ENCODE results near the gene GNG2. TPM values are rescaled to one million over a fixed set of nuclear protein-coding genes. Genes with fewer than 3 reads are reported as not detected.

Gene GNG2
- polyA plus RNA-seq = 10 to 100 TPM in 2 of 3 donors, 1 to 10 TPM in 1; 3.9 to 41.7 (median 32.5) TPM

DNA sequence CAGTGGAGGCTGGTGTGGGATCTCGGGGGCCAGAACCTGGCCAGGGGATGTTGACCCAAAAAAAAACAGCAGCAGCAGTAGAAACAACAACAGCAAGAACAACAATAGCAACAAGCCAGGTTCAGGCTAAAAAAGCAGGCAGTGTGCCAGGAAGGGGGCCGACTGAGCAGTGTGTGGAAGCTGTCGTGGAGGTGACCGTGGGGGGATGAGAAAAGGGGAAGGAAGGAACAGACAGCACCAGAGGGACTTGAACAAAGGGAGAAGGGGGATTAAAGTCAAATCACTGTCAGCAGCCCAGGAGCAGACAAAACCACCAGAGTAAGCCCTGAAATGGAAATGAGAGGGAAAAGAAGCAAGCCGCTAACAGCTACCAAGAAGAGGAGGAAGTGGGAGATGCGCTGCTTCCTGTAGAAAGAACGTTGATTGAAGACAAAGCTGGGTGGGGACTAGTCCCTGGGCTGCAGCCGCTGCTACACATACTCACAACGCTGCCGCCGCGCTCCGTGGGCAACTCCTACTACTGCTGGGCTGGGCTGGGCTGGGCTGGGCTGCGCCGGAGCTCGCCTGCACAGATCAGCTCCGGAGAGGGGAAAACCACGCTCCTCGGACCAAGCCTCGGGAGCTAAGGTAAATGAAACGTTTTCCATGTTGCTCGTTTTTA is at the start of gene GNG2:
TSS of gene GNG2 (plus strand) at position 449 of the 661 bp plus-strand sequence. CDS start 90,067 bp downstream, outside the sequence.
- H3K27ac ChIP-seq (ENCODE audit: low read depth, low read length) = no peak within 1 kb of the TSS
- WGBS, 3 donors = 3 to 7% (median 5%) methylated on average over 22 of the region's 22 CpGs

GRCh38 chr14:51811706-51812105 is 48.7 kb upstream of the GNG2 start:
- H3K27ac ChIP-seq (ENCODE audit: low read depth, low read length) = no peak overlapping the region

- WGBS, 3 donors = 70 to 91% (median 88%) methylated on average over 15 of the region's 15 CpGs
- H3K27ac ChIP-seq (ENCODE audit: low read depth, low read length) = no peak overlapping the region
Observed at GRCh38 chr14:51816031-51816430, 44.4 kb upstream of the GNG2 start.

- no peak overlapping the region for H3K27ac ChIP-seq (ENCODE audit: low read depth, low read length)
- 60 to 68% (median 68%) methylated on average over 2 of the region's 2 CpGs for WGBS, 3 donors
Observed at GRCh38 chr14:51817326-51817725, 43.1 kb upstream of the GNG2 start.

- no peak overlapping the region for H3K27ac ChIP-seq (ENCODE audit: low read depth, low read length)
- WGBS, 3 donors = 77 to 87% (median 84%) methylated on average over 9 of the region's 9 CpGs
Observed at GRCh38 chr14:51818748-51819380, 41.5 kb upstream of the GNG2 start.

DNA sequence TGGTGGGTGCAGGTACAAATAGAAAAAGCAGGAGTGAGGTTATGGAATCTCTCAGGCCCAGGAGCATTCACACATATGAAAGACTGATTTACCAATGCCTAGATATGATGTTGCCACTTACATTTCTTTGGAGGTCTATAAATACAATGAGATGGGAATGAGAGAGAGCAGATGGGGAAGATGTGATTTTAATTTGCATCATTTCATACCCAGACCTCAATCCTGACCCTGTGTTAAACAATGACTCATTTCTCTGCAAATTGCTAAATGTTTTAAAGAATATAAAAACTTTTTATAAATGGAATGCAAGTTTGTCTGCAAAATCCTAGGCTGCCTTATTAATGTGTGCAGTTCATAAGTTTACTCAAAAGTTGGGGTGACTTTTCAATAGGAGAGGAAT is 38.6 kb upstream of the GNG2 start:
- no peak overlapping the region for H3K27ac ChIP-seq (ENCODE audit: low read depth, low read length)

- WGBS, 3 donors = 40 to 69% (median 58%) methylated on average over 2 of the region's 2 CpGs
- H3K27ac ChIP-seq (ENCODE audit: low read depth, low read length) = no peak overlapping the region
Observed at GRCh38 chr14:51822499-51822898, 37.9 kb upstream of the GNG2 start.

DNA sequence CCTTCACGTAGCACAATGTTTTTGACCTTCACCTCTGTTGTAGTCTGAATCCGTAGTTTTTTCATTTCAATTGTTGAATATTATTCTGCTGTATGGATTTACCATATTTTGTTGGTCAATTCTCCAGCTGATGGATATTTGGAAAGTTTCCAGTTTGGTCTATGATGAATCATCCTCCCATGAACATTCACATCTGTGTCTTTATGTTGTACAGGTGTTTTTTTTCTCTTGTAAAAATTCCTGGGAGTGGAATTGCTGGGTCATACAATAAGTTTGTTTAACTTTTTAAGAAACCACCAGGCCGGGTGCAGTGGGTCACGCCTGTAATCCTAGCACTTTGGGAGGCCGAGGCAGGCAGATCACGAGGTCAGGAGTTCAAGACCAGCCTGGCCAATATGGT is 36.7 kb upstream of the GNG2 start:
- 63 to 80% (median 80%) methylated on average over 6 of the region's 6 CpGs for WGBS, 3 donors
- H3K27ac ChIP-seq (ENCODE audit: low read depth, low read length) = no peak overlapping the region

DNA sequence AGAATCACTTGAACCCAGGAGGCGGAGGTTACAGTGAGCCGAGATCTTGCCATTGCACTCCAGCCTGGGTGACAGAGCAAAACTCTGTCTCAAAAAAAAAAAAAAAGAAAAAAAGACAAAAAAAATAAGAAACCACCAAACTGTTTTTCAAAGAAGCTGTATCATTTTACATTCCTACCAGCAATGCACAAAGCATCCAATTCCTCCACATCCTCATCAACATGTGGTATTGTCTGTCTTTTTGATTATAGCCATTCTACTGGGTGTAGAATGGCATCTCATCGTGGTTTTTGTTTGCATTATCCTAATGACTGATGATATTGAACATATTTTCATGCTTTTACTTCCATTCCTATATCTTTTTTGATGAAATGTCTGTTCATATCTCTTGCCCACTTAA is 36.2 kb upstream of the GNG2 start:
- WGBS, 3 donors = 82 to 91% (median 87%) methylated on average over 3 of the region's 3 CpGs
- no peak overlapping the region for H3K27ac ChIP-seq (ENCODE audit: low read depth, low read length)

DNA sequence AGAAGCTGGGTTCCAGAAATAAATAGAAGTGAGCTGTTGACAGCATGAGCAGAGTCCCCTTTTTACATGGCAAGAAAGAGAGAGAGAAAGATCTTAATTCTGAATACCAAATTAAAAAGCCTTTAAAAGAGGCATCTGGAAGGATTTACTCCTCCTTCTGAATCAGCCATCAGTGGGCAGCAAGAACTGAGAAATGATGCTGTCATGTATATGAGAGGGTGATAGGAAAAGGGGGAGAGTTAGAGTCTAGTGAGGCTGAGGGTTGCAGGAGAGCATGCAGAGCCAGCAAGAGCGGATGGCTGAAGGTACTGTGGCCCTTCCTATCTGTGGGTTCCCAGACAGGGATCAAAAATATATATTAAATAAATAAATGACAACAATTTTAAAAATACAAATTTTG is 34.5 kb upstream of the GNG2 start:
- WGBS, 3 donors = 83 to 96% (median 92%) methylated on average over 1 of the region's 1 CpG
- H3K27ac ChIP-seq (ENCODE audit: low read depth, low read length) = no peak overlapping the region

GRCh38 chr14:51828017-51828797 is 32.2 kb upstream of the GNG2 start:
- H3K27ac ChIP-seq (ENCODE audit: low read depth, low read length) = no peak overlapping the region
- 43 to 46% (median 45%) methylated on average over 8 of the region's 8 CpGs for WGBS, 3 donors

DNA sequence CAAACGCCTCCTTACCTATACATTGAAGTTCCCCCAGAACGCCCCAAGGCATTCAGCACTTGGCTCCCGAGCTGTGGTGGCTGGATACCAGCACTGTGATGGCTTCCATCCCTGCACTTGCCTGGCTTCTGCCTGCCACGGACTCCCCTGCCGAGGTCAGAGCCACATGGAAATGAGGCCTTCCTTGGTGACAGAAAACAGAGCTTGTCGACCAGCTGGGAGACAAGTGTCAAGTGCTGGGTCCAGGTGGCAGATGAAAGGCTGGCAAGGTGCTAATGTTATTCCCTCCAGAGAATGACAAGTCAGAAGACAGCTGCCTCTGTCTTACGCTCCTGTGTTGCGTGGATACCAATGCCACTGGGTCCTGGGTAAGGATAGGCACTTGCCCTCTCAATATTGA is 26.2 kb upstream of the GNG2 start:
- H3K27ac ChIP-seq (ENCODE audit: low read depth, low read length) = no peak overlapping the region
- 63 to 80% (median 79%) methylated on average over 8 of the region's 8 CpGs for WGBS, 3 donors

GRCh38 chr14:51836417-51836816 is 24.0 kb upstream of the GNG2 start:
- no peak overlapping the region for H3K27ac ChIP-seq (ENCODE audit: low read depth, low read length)

- no peak overlapping the region for H3K27ac ChIP-seq (ENCODE audit: low read depth, low read length)
- 76 to 82% (median 78%) methylated on average over 6 of the region's 6 CpGs for whole genome bisulfite sequencing, 3 donors
Observed at GRCh38 chr14:51844081-51844881, 16.1 kb upstream of the GNG2 start.

DNA sequence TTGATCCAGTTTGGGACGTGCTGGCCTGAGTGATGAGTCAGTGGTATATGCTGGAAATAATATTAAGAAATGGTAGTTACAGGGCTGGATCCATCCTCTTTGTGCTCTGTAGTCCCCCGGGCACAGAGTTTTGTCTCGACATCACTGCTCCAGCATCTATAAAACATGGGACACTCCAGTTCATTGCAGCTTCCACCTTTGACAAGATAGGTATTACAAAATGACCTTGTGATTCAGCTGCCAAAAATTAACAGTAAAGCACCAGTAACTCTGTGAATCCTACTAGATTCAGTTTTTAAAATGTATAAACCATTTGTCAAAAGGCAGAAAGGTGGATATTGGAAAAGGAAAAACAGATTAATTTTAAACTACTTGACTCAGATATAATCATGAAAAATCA is 14.6 kb upstream of the GNG2 start:
- WGBS, 3 donors = 68 to 89% (median 76%) methylated on average over 3 of the region's 3 CpGs
- no peak overlapping the region for H3K27ac ChIP-seq (ENCODE audit: low read depth, low read length)

GRCh38 chr14:51846631-51847488 is 13.6 kb upstream of the GNG2 start:
- WGBS, 3 donors = 19 to 29% (median 19%) methylated on average over 16 of the region's 16 CpGs
- no peak overlapping the region for H3K27ac ChIP-seq (ENCODE audit: low read depth, low read length)

DNA sequence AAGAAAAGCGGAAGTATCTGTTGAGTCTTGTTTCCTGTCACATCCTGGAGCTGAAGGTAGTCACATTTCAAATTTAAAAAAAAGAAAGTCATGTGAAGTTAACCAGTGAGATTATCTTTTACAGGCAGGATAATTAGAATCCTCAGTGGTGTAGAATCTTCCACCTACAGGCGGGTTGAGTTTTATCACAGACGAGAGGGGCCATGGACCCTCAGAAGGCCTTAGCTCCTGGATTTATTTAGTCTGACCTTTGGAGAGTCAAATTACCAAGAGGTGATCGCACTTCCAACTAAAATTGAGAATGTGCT is 13.0 kb upstream of the GNG2 start:
- WGBS, 3 donors = 51 to 70% (median 69%) methylated on average over 4 of the region's 4 CpGs
- H3K27ac ChIP-seq (ENCODE audit: low read depth, low read length) = no peak overlapping the region

GRCh38 chr14:51848120-51848519 is 12.3 kb upstream of the GNG2 start:
- WGBS, 3 donors = 80 to 84% (median 80%) methylated on average over 4 of the region's 4 CpGs

More at GRCh38 chr14:51848120-51848519, 12.3 kb upstream of the GNG2 start:
- H3K27ac ChIP-seq (ENCODE audit: low read depth, low read length) = no peak overlapping the region
